H1 (cell line): ENCODE data around the gene KRT7. TPM values are rescaled to one million over a fixed set of nuclear protein-coding genes. Genes with fewer than 3 reads are reported as not detected.

ENCODE experiments used
- CTCF ChIA-PET: fragments of 300-600 bp; sonication (Branson Sonifier 250); formaldehyde crosslinking; loops from one replicate; lab custom pipeline; 2021; ENCODE audit not compliant: partially characterized antibody; lab: Charles Lee
- POLR2A ChIA-PET: fragments of 300-600 bp; sonication (Branson Sonifier 250); formaldehyde crosslinking; loops from one replicate; lab custom pipeline; 2021; ENCODE audit warnings: inconsistent platforms; ENCODE audit not compliant: partially characterized antibody; lab: Charles Lee
- DNase-seq, 2 experiments: peaks; one replicate each; pipeline versions ENCODE4 v3.0.0 to v3.0.0-alpha.2; 2010 to 2022; ENCODE audit warnings: low spot score in 2 of 2, low read depth in 1 of 2, mixed read lengths in 1 of 2
- FAIRE-seq: peaks from 2 replicates; lab custom pipeline; 2011; peaks lifted over from hg19 to GRCh38; lab: Jason Lieb, UNC
- H2AFZ ChIP-seq: 2 replicates; pipeline ENCODE4 v1.8.1; 2012; ENCODE audit warnings: low read length, inconsistent platforms
- H2AK5ac ChIP-seq: 2 replicates; pipeline ENCODE4 v1.6.1; 2013; ENCODE audit warnings: low read depth, low read length
- H2BK120ac ChIP-seq: replicated peaks from 2 replicates; pipeline ENCODE3; 2013; ENCODE audit warnings: low read depth, low read length, inconsistent platforms
- H2BK12ac ChIP-seq: 2 replicates; pipeline ENCODE4 v1.6.1; 2013; ENCODE audit warnings: low read depth, low read length
- H2BK15ac ChIP-seq: 2 replicates; pipeline ENCODE4 v1.6.1; 2013; ENCODE audit warnings: low read length
- H2BK20ac ChIP-seq: 2 replicates; pipeline ENCODE4 v1.6.1; 2013; ENCODE audit warnings: low read length
- H2BK5ac ChIP-seq: 2 replicates; pipeline ENCODE4 v1.6.1; 2013; ENCODE audit warnings: low read depth, low read length
- H3K14ac ChIP-seq: 2 replicates; pipeline ENCODE4 v1.6.1; 2013; ENCODE audit warnings: inconsistent platforms; ENCODE audit not compliant: insufficient read length
- H3K18ac ChIP-seq: 2 replicates; pipeline ENCODE4 v1.6.1; 2013; ENCODE audit warnings: low read length; ENCODE audit errors: extremely low read depth
- H3K23ac ChIP-seq: 2 replicates; pipeline ENCODE4 v1.6.1; 2013; ENCODE audit warnings: inconsistent platforms; ENCODE audit not compliant: insufficient read length
- H3K23me2 ChIP-seq: 2 replicates; pipeline ENCODE4 v1.6.1; 2013; ENCODE audit warnings: low read depth, low read length
- H3K27ac ChIP-seq: 2 replicates; pipeline ENCODE4 v1.6.1; 2011; ENCODE audit warnings: low read depth, low read length, inconsistent platforms
- H3K27me3 ChIP-seq, 4 experiments: replicated peaks in 1 of 4; 1 replicate in 1 of 4; 2 replicates in 3 of 4; pipeline versions ENCODE4 v1.6.1 to v1.8.1; 2011 to 2013; ENCODE audit warnings: low read length in 3 of 4, mild to moderate bottlenecking in 3 of 4, inconsistent platforms in 2 of 4, mixed read lengths in 2 of 4, moderate library complexity in 1 of 4; ENCODE audit not compliant: control insufficient read depth in 3 of 4, insufficient read depth in 3 of 4; ENCODE audit errors: extremely low read depth in 1 of 4
- H3K36me3 ChIP-seq, 4 experiments: 2 replicates each; pipeline versions ENCODE4 v1.6.1 to v1.8.1; 2011 to 2013; ENCODE audit warnings: mild to moderate bottlenecking in 4 of 4, low read length in 3 of 4, moderate library complexity in 2 of 4, control low read depth in 1 of 4, inconsistent platforms in 1 of 4; ENCODE audit not compliant: insufficient read depth in 4 of 4, control insufficient read depth in 2 of 4
- H3K4ac ChIP-seq: replicated peaks from 2 replicates; pipeline ENCODE3; 2013; ENCODE audit warnings: low read length, low read depth, mixed read lengths, inconsistent platforms; ENCODE audit not compliant: insufficient read length
- H3K4me1 ChIP-seq, 4 experiments: replicated peaks in 1 of 4; 1 replicate in 1 of 4; 2 replicates in 3 of 4; pipeline versions ENCODE4 v1.6.1 to v1.8.1; 2011 to 2013; ENCODE audit warnings: low read length in 3 of 4, inconsistent platforms in 2 of 4, mixed read lengths in 1 of 4; ENCODE audit not compliant: insufficient read depth in 4 of 4, control insufficient read depth in 3 of 4
- H3K4me2 ChIP-seq, 2 experiments: 2 replicates each; pipeline versions ENCODE4 v1.6.1 to v1.8.1; 2011 to 2013; ENCODE audit warnings: low read depth in 2 of 2, low read length in 2 of 2, control low read depth in 1 of 2, inconsistent platforms in 1 of 2, mild to moderate bottlenecking in 1 of 2; ENCODE audit not compliant: insufficient read depth in 1 of 2
- H3K4me3 ChIP-seq, 4 experiments: fragments of 200-600, 300-600 bp in 1 of 4; sonication (generic), shearing (Covaris generic), sonication (Bioruptor Twin) in 1 of 4; 2 replicates each; pipeline versions ENCODE4 v1.5.1 to v1.8.1; 2011 to 2016; ENCODE audit warnings: low read length in 4 of 4, low read depth in 3 of 4, control low read depth in 2 of 4, inconsistent platforms in 2 of 4, mild to moderate bottlenecking in 2 of 4, mixed read lengths in 1 of 4, moderate library complexity in 1 of 4; ENCODE audit not compliant: insufficient read depth in 2 of 4; ENCODE audit errors: extremely low read depth in 1 of 4
- H3K56ac ChIP-seq: replicated peaks from 2 replicates; pipeline ENCODE3; 2013; ENCODE audit warnings: low read depth, mild to moderate bottlenecking, mixed read lengths, low read length, inconsistent platforms; ENCODE audit not compliant: insufficient read length
- H3K79me1 ChIP-seq: 2 replicates; pipeline ENCODE4 v1.6.1; 2013; ENCODE audit warnings: low read depth, low read length, control low read depth
- H3K79me2 ChIP-seq, 2 experiments: 2 replicates each; pipeline versions ENCODE4 v1.6.1 to v1.8.1; 2012 to 2013; ENCODE audit warnings: low read length in 2 of 2, mild to moderate bottlenecking in 2 of 2, inconsistent platforms in 1 of 2; ENCODE audit not compliant: insufficient read depth in 2 of 2, control insufficient read depth in 1 of 2
- H3K9ac ChIP-seq, 4 experiments: replicated peaks in 1 of 4; 1 replicate in 1 of 4; 2 replicates in 3 of 4; pipeline versions ENCODE4 v1.6.1 to v1.8.1; 2011 to 2013; ENCODE audit warnings: low read depth in 3 of 4, low read length in 3 of 4, control low read depth in 2 of 4, mild to moderate bottlenecking in 2 of 4, moderate library complexity in 2 of 4, inconsistent platforms in 1 of 4; ENCODE audit errors: extremely low read depth in 1 of 4
- H3K9me3 ChIP-seq, 2 experiments: 2 replicates each; pipeline versions ENCODE4 v1.6.1 to v1.8.1; 2012 to 2013; ENCODE audit warnings: mild to moderate bottlenecking in 2 of 2, moderate library complexity in 2 of 2, control low read depth in 1 of 2, inconsistent platforms in 1 of 2, low read depth in 1 of 2, low read length in 1 of 2, mixed read lengths in 1 of 2; ENCODE audit not compliant: insufficient read depth in 2 of 2
- H4K20me1 ChIP-seq, 2 experiments: replicated peaks in 1 of 2; 2 replicates each; pipeline versions ENCODE3 to v1.8.1; 2011 to 2013; ENCODE audit warnings: inconsistent platforms in 2 of 2, low read length in 2 of 2, mild to moderate bottlenecking in 1 of 2; ENCODE audit not compliant: insufficient read depth in 2 of 2, control insufficient read depth in 1 of 2
- H4K5ac ChIP-seq: 2 replicates; pipeline ENCODE4 v1.6.1; 2013; ENCODE audit warnings: low read length, low read depth, mixed read lengths, inconsistent platforms; ENCODE audit not compliant: insufficient read length
- H4K8ac ChIP-seq: 2 replicates; pipeline ENCODE4 v1.8.0; 2013; ENCODE audit warnings: mild to moderate bottlenecking, moderate library complexity, low read length, inconsistent platforms; ENCODE audit not compliant: insufficient read depth; ENCODE audit errors: extremely low read depth
- H4K91ac ChIP-seq: replicated peaks from 2 replicates; pipeline ENCODE3; 2013; ENCODE audit warnings: low read length, mixed read lengths, inconsistent platforms; ENCODE audit not compliant: insufficient read length
- ATF3 ChIP-seq: IDR thresholded peaks from 2 replicates; pipeline ENCODE4 v1.6.1; 2011; ENCODE audit warnings: low read depth, mild to moderate bottlenecking, low read length; ENCODE audit not compliant: insufficient read depth
- CTCF ChIP-seq, 3 experiments: IDR thresholded peaks; 1 replicate in 2 of 3; 2 replicates in 1 of 3; pipeline versions ENCODE4 v1.5.1 to v1.6.1; 2011; ENCODE audit warnings: low read length in 3 of 3, mild to moderate bottlenecking in 3 of 3, inconsistent platforms in 2 of 3, low read depth in 1 of 3, moderate library complexity in 1 of 3; ENCODE audit not compliant: insufficient read depth in 1 of 3; ENCODE audit errors: control extremely low read depth in 1 of 3
- E2F6 ChIP-seq: IDR thresholded peaks from 2 replicates; pipeline ENCODE4 v1.6.1; 2012; ENCODE audit warnings: inconsistent platforms
- FOSL1 ChIP-seq: IDR thresholded peaks from 2 replicates; pipeline ENCODE4 v1.6.1; 2011; ENCODE audit warnings: mild to moderate bottlenecking, low read depth, low read length, moderate library complexity; ENCODE audit not compliant: insufficient read depth
- NANOG ChIP-seq: IDR thresholded peaks from 2 replicates; pipeline ENCODE4 v1.6.1; 2011; ENCODE audit warnings: low read length, low read depth, mild to moderate bottlenecking, inconsistent platforms; ENCODE audit not compliant: insufficient read depth, poor library complexity, severe bottlenecking
- NRF1 ChIP-seq: IDR thresholded peaks from 2 replicates; pipeline ENCODE4 v1.6.1; 2011; ENCODE audit warnings: mild to moderate bottlenecking, low read depth, low read length, improper control_type of control experiment
- RFX5 ChIP-seq: IDR thresholded peaks from 2 replicates; pipeline ENCODE4 v1.6.1; 2011; ENCODE audit warnings: low read depth, low read length, improper control_type of control experiment, borderline replicate concordance
- SP2 ChIP-seq: IDR thresholded peaks from 2 replicates; pipeline ENCODE4 v1.6.1; 2012; ENCODE audit warnings: mild to moderate bottlenecking, low read length, inconsistent platforms
- SRF ChIP-seq: IDR thresholded peaks from 2 replicates; pipeline ENCODE4 v1.6.1; 2011; ENCODE audit warnings: mild to moderate bottlenecking, low read depth, low read length, moderate library complexity
- SUZ12 ChIP-seq: fragments of 200-600 bp; sonication (generic); IDR thresholded peaks from 2 replicates; pipeline ENCODE4 v1.6.1; 2012; ENCODE audit warnings: mild to moderate bottlenecking, inconsistent platforms, low read length, moderate library complexity, mixed read lengths
- WGBS, 2 experiments: shearing (Covaris generic) in 1 of 2; methylation state at CpG; one replicate each; pipeline versions ENCODE4 v1.1.6 to v1.1.7; 2013 to 2015; ENCODE audit warnings: low lambda C conversion rate in 2 of 2, mixed read lengths in 2 of 2, inconsistent platforms in 1 of 2, low coverage in 1 of 2, missing lambda C conversion rate in 1 of 2; ENCODE audit not compliant: insufficient replicate concordance in 2 of 2, insufficient coverage in 1 of 2, insufficient read length in 1 of 2; ENCODE audit errors: extremely low coverage in 1 of 2, missing lambda C conversion rate in 1 of 2; 5-methylcytosine and 5-hydroxymethylcytosine counted together
- polyA plus RNA-seq, 7 experiments: library from polyadenylated mRNA; depleted of rRNA in 3 of 7; stranded (reverse) in 5 of 7; unstranded in 2 of 7; fragments of >200 nt in 5 of 7; fragments of 200-250 nt in 2 of 7; gene quantifications; 1 replicate in 5 of 7; 2 replicates in 1 of 7; 4 replicates in 1 of 7; pipeline versions ENCODE4 v1.2.1 to v1.2.3, GENCODE V29; 2011 to 2013; ENCODE audit warnings: missing spikeins in 2 of 7, mixed read lengths in 2 of 7
- total RNA-seq: library from RNA; stranded (reverse); fragmentation: NEBNext Ultra II Directional; extraction: Animal tissue kit (Norgen Biotek cat#: 25700); gene quantifications from 2 replicates; pipeline ENCODE4 v1.2.1, GENCODE V29; 2021

Gene KRT7
- total and polyA plus RNA-seq, 2 of the 8 experiments (the other 6 are each of a cell fraction or from before 2014, with no cell fraction given), result 13.2 to 19.0 TPM

- Histone ChIP-seq H3K4me3 (no peak overlapping the region), H3K79me2 (no peaks in the 10 kb centered on the region), H2BK15ac (no peak overlapping the region), H3K27me3 (no peaks in the 10 kb centered on the region), H3K23ac (no peak overlapping the region), H4K5ac (no peak overlapping the region), H3K4ac (no peak overlapping the region), H3K9ac (no peak overlapping the region), H2BK20ac (no peak overlapping the region), H2BK5ac (no peak overlapping the region; the same call in 1 of the 2 replicates), H4K20me1 (no peaks in the 10 kb centered on the region), H3K9me3 (no peaks in the 10 kb centered on the region), H4K91ac (no peak overlapping the region), H2AFZ (no peak overlapping the region), H3K18ac (no peak overlapping the region), H3K36me3 (no peaks in the 10 kb centered on the region), H3K4me1 (peaks cover 0 to 7% (median 2%) of the 10 kb centered on the region in 4 experiments; a peak in 3 of 7 replicates), H2BK12ac (no peak overlapping the region), H3K79me1 (no peaks in the 10 kb centered on the region), H3K27ac (no peak overlapping the region), H3K4me2 (no peak overlapping the region), H4K8ac (no peak overlapping the region), H3K23me2 (no peaks in the 10 kb centered on the region), H2AK5ac (no peak overlapping the region), H3K14ac (no peak overlapping the region), H2BK120ac (no peak overlapping the region), H3K56ac (no peak overlapping the region)
- FAIRE-seq, result no peak
- POLR2A ChIA-PET, result interaction anchor here (1.1 to 1.6 kb wide), 3 partner anchors 8 to 28 kb away, joined by 3 to 5 read pairs (median 3); no protein-coding TSS in a partner anchor
- no peak for DNase-seq
- 67% methylated on average over 10 of the region's 10 CpGs; no CpG with 5 or more reads in 1 of the 2 experiments for WGBS, 2 experiments
- CTCF ChIA-PET, result interaction anchor here (0.6 to 13.2 kb wide), 12 partner anchors 8 to 670 kb away, joined by 3 to 146 read pairs (median 10); partner anchors contain the start of gene KRT86
- TF ChIP-seq CTCF (IDR thresholded peaks at IDR 0.05; ENCODE audit: control extremely low read depth in 1 of 3, insufficient read depth in 1 of 3, low read depth in 1 of 3, low read length in 3 of 3) (no peak), NRF1 (no peak), NANOG (no peak), E2F6 (no peak), SP2 (no peak), RFX5 (no peak), FOSL1 (no peak), ATF3 (no peak), SUZ12 (no peak), SRF (no peak)
Measured at GRCh38 chr12:52207895-52208294, 25.1 kb upstream of the KRT7 start.
